DND-41 (cell line): ENCODE data around the gene EMP2.

Experiments used
- ATAC-seq: fragments of 200-7000 bp; cut with Tn5 transposase; 3 replicates; pipeline ENCODE4 v1.9.1; 2021; ENCODE audit warnings: low read depth; ENCODE audit not compliant: insufficient read depth
- DNase-seq: peaks from one replicate; pipeline ENCODE4 v3.0.0-alpha.2; 2020
- H2AFZ ChIP-seq: 2 replicates; pipeline ENCODE4 v1.6.0; 2012; ENCODE audit warnings: low read depth, low read length
- H3K27ac ChIP-seq: 2 replicates; pipeline ENCODE4 v1.5.1; 2012; ENCODE audit warnings: low read length, inconsistent platforms
- H3K27me3 ChIP-seq: fragments of 200-600 bp; sonication (generic); 2 replicates; pipeline ENCODE4 v1.6.0; 2012; ENCODE audit warnings: low read length, mild to moderate bottlenecking, inconsistent platforms; ENCODE audit not compliant: insufficient read depth, poor library complexity
- H3K36me3 ChIP-seq: 2 replicates; pipeline ENCODE4 v1.5.1; 2012; ENCODE audit warnings: low read length, inconsistent platforms; ENCODE audit not compliant: insufficient read depth
- H3K4me1 ChIP-seq: 2 replicates; pipeline ENCODE4 v1.5.1; 2012; ENCODE audit warnings: mild to moderate bottlenecking, low read length; ENCODE audit not compliant: insufficient read depth
- H3K4me2 ChIP-seq: 2 replicates; pipeline ENCODE4 v1.6.0; 2012; ENCODE audit warnings: mild to moderate bottlenecking, moderate library complexity, low read length, inconsistent platforms; ENCODE audit not compliant: insufficient read depth
- H3K4me3 ChIP-seq, 2 experiments: fragments of 200-600 bp in 1 of 2; shearing (Covaris generic) in 1 of 2; 2 replicates each; pipeline ENCODE4 v1.5.1; 2012 to 2016; ENCODE audit warnings: inconsistent platforms in 2 of 2, low read length in 2 of 2, mild to moderate bottlenecking in 2 of 2, low read depth in 1 of 2, moderate library complexity in 1 of 2
- H3K79me2 ChIP-seq: 2 replicates; pipeline ENCODE4 v1.6.0; 2012; ENCODE audit warnings: low read length, inconsistent platforms; ENCODE audit not compliant: insufficient read depth
- H3K9ac ChIP-seq: 2 replicates; pipeline ENCODE4 v1.6.0; 2012; ENCODE audit warnings: low read depth, mild to moderate bottlenecking, inconsistent platforms, low read length, moderate library complexity
- H3K9me3 ChIP-seq: 2 replicates; pipeline ENCODE4 v1.5.1; 2012; ENCODE audit warnings: low read length, moderate library complexity, mild to moderate bottlenecking, inconsistent platforms; ENCODE audit not compliant: insufficient read depth, severe bottlenecking
- H4K20me1 ChIP-seq: 2 replicates; pipeline ENCODE4 v1.6.0; 2012; ENCODE audit warnings: low read length; ENCODE audit not compliant: insufficient read depth
- EZH2 ChIP-seq: IDR thresholded peaks from 3 replicates; pipeline ENCODE4 v1.6.1; 2012; ENCODE audit warnings: borderline replicate concordance, low read depth, mild to moderate bottlenecking, moderate library complexity, low read length, inconsistent platforms; ENCODE audit not compliant: severe bottlenecking
- TF ChIP-seq, protein P1 (sequence below): IDR thresholded peaks from 2 replicates; pipeline ENCODE4 v1.5.1; 2012; ENCODE audit warnings: borderline replicate concordance, low read length, moderate library complexity, mild to moderate bottlenecking; ENCODE audit not compliant: poor library complexity, severe bottlenecking; ENCODE audit errors: extremely low read depth

The EMP2 gene

DNA sequence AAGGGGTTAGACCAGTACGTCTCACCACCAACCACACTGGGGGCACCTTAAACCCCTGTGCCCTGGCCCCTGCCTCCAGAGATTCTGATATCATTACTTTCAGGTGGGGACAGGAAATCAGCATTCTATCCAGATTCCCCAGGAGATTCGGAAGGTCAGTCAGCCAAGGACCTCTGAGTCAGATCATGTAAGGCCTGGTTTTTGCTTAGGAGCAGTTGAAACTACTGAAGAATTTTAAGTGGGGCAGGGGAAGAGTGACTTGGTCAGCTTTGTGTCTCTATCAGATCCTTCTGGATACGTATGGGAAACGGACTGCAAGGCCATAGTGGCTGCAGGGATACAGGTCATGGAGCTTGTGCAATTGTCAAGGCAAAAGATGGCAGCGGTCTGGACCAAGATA, 9.0 kb downstream of the EMP2 start:
- Histone ChIP-seq H2AFZ (no peak overlapping the region), H3K9me3 (no peaks in the 10 kb centered on the region), H3K27ac (no peak overlapping the region), H3K79me2 (no peaks in the 10 kb centered on the region), H3K4me3 (no peak overlapping the region), H4K20me1 (no peaks in the 10 kb centered on the region), H3K4me1 (no peaks in the 10 kb centered on the region), H3K9ac (no peak overlapping the region), H3K4me2 (no peak overlapping the region), H3K36me3 (no peaks in the 10 kb centered on the region), H3K27me3 (peaks cover 7% of the 10 kb centered on the region)
- TF ChIP-seq, protein P1, sequence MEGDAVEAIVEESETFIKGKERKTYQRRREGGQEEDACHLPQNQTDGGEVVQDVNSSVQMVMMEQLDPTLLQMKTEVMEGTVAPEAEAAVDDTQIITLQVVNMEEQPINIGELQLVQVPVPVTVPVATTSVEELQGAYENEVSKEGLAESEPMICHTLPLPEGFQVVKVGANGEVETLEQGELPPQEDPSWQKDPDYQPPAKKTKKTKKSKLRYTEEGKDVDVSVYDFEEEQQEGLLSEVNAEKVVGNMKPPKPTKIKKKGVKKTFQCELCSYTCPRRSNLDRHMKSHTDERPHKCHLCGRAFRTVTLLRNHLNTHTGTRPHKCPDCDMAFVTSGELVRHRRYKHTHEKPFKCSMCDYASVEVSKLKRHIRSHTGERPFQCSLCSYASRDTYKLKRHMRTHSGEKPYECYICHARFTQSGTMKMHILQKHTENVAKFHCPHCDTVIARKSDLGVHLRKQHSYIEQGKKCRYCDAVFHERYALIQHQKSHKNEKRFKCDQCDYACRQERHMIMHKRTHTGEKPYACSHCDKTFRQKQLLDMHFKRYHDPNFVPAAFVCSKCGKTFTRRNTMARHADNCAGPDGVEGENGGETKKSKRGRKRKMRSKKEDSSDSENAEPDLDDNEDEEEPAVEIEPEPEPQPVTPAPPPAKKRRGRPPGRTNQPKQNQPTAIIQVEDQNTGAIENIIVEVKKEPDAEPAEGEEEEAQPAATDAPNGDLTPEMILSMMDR, result no peak
- no peak for TF ChIP-seq EZH2
- DNase-seq (no peak), ATAC-seq (no peak)

DNA sequence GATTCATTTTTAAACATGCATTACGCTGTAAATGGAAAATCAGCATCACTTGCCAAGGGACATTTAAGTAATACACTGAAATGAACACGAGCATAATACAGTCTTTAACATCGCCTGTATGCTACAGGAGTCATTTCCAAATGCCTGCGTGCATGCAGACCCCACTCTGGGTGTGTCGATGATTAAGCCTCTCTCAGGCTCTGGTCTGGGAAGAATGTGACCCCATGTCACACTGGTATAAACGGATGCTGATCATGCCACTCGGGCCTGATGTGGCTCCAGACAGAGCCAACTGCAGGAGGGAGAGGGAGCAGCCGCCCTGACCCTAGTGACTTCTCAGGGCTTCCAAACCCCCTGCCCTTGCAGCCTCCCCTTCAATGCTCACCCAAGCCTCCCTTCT, 10.8 kb downstream of the EMP2 start:
- Histone ChIP-seq H3K79me2 (no peaks in the 10 kb centered on the region), H3K27me3 (peaks cover 7% of the 10 kb centered on the region), H3K9me3 (no peaks in the 10 kb centered on the region), H3K36me3 (no peaks in the 10 kb centered on the region), H3K4me2 (no peak overlapping the region), H3K4me3 (no peak overlapping the region), H3K9ac (no peak overlapping the region), H3K27ac (no peak overlapping the region), H3K4me1 (no peaks in the 10 kb centered on the region), H4K20me1 (no peaks in the 10 kb centered on the region), H2AFZ (no peak overlapping the region)
- TF ChIP-seq, protein P1, result no peak
- no peak for TF ChIP-seq EZH2
- DNase-seq (no peak), ATAC-seq (no peak)

DNA sequence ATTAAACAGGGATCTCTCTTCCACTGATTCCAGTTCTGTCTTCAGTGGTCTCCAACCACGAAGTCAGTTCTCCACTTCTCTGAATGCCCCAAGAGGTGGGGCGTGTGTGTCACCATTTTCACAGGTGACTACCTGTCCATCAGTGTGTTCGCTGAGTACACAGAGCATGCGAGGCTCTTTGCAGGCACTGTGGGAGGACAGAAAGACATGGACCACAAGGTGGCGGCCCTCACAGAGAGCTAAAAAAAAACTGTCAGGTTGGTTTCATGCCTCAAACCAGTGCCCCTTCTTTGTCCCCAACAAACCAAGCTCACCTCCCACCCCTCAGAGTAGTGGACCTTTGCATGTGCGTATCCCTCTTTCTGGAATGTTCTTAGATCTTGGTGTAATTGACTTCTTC, 13.8 kb downstream of the EMP2 start:
- Histone ChIP-seq H3K9ac (no peak overlapping the region), H3K4me3 (no peak overlapping the region), H3K27me3 (peaks cover 2% of the 10 kb centered on the region), H2AFZ (no peak overlapping the region), H3K79me2 (no peaks in the 10 kb centered on the region), H3K36me3 (no peaks in the 10 kb centered on the region), H3K4me1 (no peaks in the 10 kb centered on the region), H3K4me2 (no peak overlapping the region), H3K27ac (no peak overlapping the region), H3K9me3 (peaks cover 6% of the 10 kb centered on the region), H4K20me1 (no peaks in the 10 kb centered on the region)
- TF ChIP-seq EZH2, result no peak
- TF ChIP-seq, protein P1, result peak; percentile 14
- ATAC-seq (no peak), DNase-seq (no peak)

DNA sequence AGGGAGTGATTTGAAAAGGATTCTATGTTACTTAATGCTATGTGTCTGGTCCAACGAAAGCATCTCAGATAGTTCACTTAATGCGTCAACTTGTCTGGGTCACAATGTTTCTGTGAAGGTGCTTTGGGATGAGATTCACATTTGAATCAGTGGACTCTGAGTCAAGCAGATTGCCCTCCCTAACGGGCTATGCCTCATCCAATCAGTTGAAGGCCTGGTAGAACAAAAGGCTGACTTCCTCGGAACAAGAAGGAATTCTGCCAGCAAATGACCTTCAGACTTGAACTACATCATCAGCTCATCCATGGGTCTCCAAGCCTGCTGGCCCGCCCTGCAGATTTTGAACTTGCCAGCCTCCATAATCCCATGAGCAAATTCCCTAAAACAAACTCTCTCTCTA, 15.2 kb downstream of the EMP2 start:
- Histone ChIP-seq H3K27me3 (no peaks in the 10 kb centered on the region), H4K20me1 (no peaks in the 10 kb centered on the region), H3K4me2 (no peak overlapping the region), H3K9me3 (peaks cover 6% of the 10 kb centered on the region), H3K4me1 (no peaks in the 10 kb centered on the region), H3K9ac (no peak overlapping the region), H3K4me3 (no peak overlapping the region), H2AFZ (no peak overlapping the region), H3K36me3 (no peaks in the 10 kb centered on the region), H3K27ac (no peak overlapping the region), H3K79me2 (no peaks in the 10 kb centered on the region)
- ATAC-seq, result no peak
- DNase-seq, result no peak
- TF ChIP-seq, protein P1, result no peak
- no peak for TF ChIP-seq EZH2
